GM04503 (cell line): ENCODE data around the gene PPP1R10.

Experiments
- DNase-seq: peaks from one replicate; pipeline ENCODE4 v3.0.0-alpha.2; 2012; ENCODE audit warnings: low read depth

The PPP1R10 gene

GRCh38 chr6:30556066-30556905 lies 60.8 kb downstream of the PPP1R10 start, which contains the start of gene GNL1:
GNL1 (minus strand) TSS chr6:30556489; CDS start chr6:30556203, 286 bp downstream.
- DNase-seq, result no peak

DNA sequence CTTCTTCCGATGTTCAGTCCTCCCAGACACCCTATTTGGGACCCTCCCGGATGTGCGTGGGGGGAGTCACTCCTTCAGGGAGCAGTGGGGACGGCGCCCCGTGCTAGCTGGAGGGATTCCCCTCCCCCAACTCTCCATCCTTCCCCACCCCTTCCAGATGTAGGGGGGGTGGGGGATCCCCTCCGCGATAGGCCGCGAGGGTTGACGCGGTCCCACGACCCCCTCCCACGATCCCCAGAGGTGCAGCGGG lies 61.3 kb downstream of the PPP1R10 start:
- DNase-seq, result no peak

- no peak for DNase-seq
Measured at GRCh38 chr6:30554962-30555815, 61.9 kb downstream of the PPP1R10 start.

- no peak for DNase-seq
Measured at GRCh38 chr6:30554404-30554803, 62.6 kb downstream of the PPP1R10 start.
